H1 (cell line): Measurements from ENCODE around the gene OR2Y1. TPM values are rescaled to one million over a fixed set of nuclear protein-coding genes. Genes with fewer than 3 reads are reported as not detected.
"Not testable (repeated sequence)": the region's sequence is repeated elsewhere in the genome, so short reads cannot be mapped to it uniquely, and the experiment has no call there.

Source experiments
- CTCF ChIA-PET: fragments of 300-600 bp; sonication (Branson Sonifier 250); formaldehyde crosslinking; loops from one replicate; lab custom pipeline; 2021; ENCODE audit not compliant: partially characterized antibody; lab: Charles Lee
- POLR2A ChIA-PET: fragments of 300-600 bp; sonication (Branson Sonifier 250); formaldehyde crosslinking; loops from one replicate; lab custom pipeline; 2021; ENCODE audit warnings: inconsistent platforms; ENCODE audit not compliant: partially characterized antibody; lab: Charles Lee
- DNase-seq, 2 experiments: peaks; one replicate each; pipeline versions ENCODE4 v3.0.0 to v3.0.0-alpha.2; 2010 to 2022; ENCODE audit warnings: low spot score in 2 of 2, low read depth in 1 of 2, mixed read lengths in 1 of 2
- FAIRE-seq: peaks from 2 replicates; lab custom pipeline; 2011; peaks lifted over from hg19 to GRCh38; lab: Jason Lieb, UNC
- H2AFZ ChIP-seq: 2 replicates; pipeline ENCODE4 v1.8.1; 2012; ENCODE audit warnings: low read length, inconsistent platforms
- H2AK5ac ChIP-seq: 2 replicates; pipeline ENCODE4 v1.6.1; 2013; ENCODE audit warnings: low read depth, low read length
- H2BK120ac ChIP-seq: replicated peaks from 2 replicates; pipeline ENCODE3; 2013; ENCODE audit warnings: low read depth, low read length, inconsistent platforms
- H2BK12ac ChIP-seq: 2 replicates; pipeline ENCODE4 v1.6.1; 2013; ENCODE audit warnings: low read depth, low read length
- H2BK15ac ChIP-seq: 2 replicates; pipeline ENCODE4 v1.6.1; 2013; ENCODE audit warnings: low read length
- H2BK20ac ChIP-seq: 2 replicates; pipeline ENCODE4 v1.6.1; 2013; ENCODE audit warnings: low read length
- H2BK5ac ChIP-seq: 2 replicates; pipeline ENCODE4 v1.6.1; 2013; ENCODE audit warnings: low read depth, low read length
- H3K14ac ChIP-seq: 2 replicates; pipeline ENCODE4 v1.6.1; 2013; ENCODE audit warnings: inconsistent platforms; ENCODE audit not compliant: insufficient read length
- H3K18ac ChIP-seq: 2 replicates; pipeline ENCODE4 v1.6.1; 2013; ENCODE audit warnings: low read length; ENCODE audit errors: extremely low read depth
- H3K23ac ChIP-seq: 2 replicates; pipeline ENCODE4 v1.6.1; 2013; ENCODE audit warnings: inconsistent platforms; ENCODE audit not compliant: insufficient read length
- H3K23me2 ChIP-seq: 2 replicates; pipeline ENCODE4 v1.6.1; 2013; ENCODE audit warnings: low read depth, low read length
- H3K27ac ChIP-seq: 2 replicates; pipeline ENCODE4 v1.6.1; 2011; ENCODE audit warnings: low read depth, low read length, inconsistent platforms
- H3K27me3 ChIP-seq, 4 experiments: replicated peaks in 1 of 4; 1 replicate in 1 of 4; 2 replicates in 3 of 4; pipeline versions ENCODE4 v1.6.1 to v1.8.1; 2011 to 2013; ENCODE audit warnings: low read length in 3 of 4, mild to moderate bottlenecking in 3 of 4, inconsistent platforms in 2 of 4, mixed read lengths in 2 of 4, moderate library complexity in 1 of 4; ENCODE audit not compliant: control insufficient read depth in 3 of 4, insufficient read depth in 3 of 4; ENCODE audit errors: extremely low read depth in 1 of 4
- H3K36me3 ChIP-seq, 4 experiments: 2 replicates each; pipeline versions ENCODE4 v1.6.1 to v1.8.1; 2011 to 2013; ENCODE audit warnings: mild to moderate bottlenecking in 4 of 4, low read length in 3 of 4, moderate library complexity in 2 of 4, control low read depth in 1 of 4, inconsistent platforms in 1 of 4; ENCODE audit not compliant: insufficient read depth in 4 of 4, control insufficient read depth in 2 of 4
- H3K4ac ChIP-seq: replicated peaks from 2 replicates; pipeline ENCODE3; 2013; ENCODE audit warnings: low read length, low read depth, mixed read lengths, inconsistent platforms; ENCODE audit not compliant: insufficient read length
- H3K4me1 ChIP-seq, 4 experiments: replicated peaks in 1 of 4; 1 replicate in 1 of 4; 2 replicates in 3 of 4; pipeline versions ENCODE4 v1.6.1 to v1.8.1; 2011 to 2013; ENCODE audit warnings: low read length in 3 of 4, inconsistent platforms in 2 of 4, mixed read lengths in 1 of 4; ENCODE audit not compliant: insufficient read depth in 4 of 4, control insufficient read depth in 3 of 4
- H3K4me2 ChIP-seq, 2 experiments: 2 replicates each; pipeline versions ENCODE4 v1.6.1 to v1.8.1; 2011 to 2013; ENCODE audit warnings: low read depth in 2 of 2, low read length in 2 of 2, control low read depth in 1 of 2, inconsistent platforms in 1 of 2, mild to moderate bottlenecking in 1 of 2; ENCODE audit not compliant: insufficient read depth in 1 of 2
- H3K4me3 ChIP-seq, 4 experiments: fragments of 200-600, 300-600 bp in 1 of 4; sonication (generic), shearing (Covaris generic), sonication (Bioruptor Twin) in 1 of 4; 2 replicates each; pipeline versions ENCODE4 v1.5.1 to v1.8.1; 2011 to 2016; ENCODE audit warnings: low read length in 4 of 4, low read depth in 3 of 4, control low read depth in 2 of 4, inconsistent platforms in 2 of 4, mild to moderate bottlenecking in 2 of 4, mixed read lengths in 1 of 4, moderate library complexity in 1 of 4; ENCODE audit not compliant: insufficient read depth in 2 of 4; ENCODE audit errors: extremely low read depth in 1 of 4
- H3K56ac ChIP-seq: replicated peaks from 2 replicates; pipeline ENCODE3; 2013; ENCODE audit warnings: low read depth, mild to moderate bottlenecking, mixed read lengths, low read length, inconsistent platforms; ENCODE audit not compliant: insufficient read length
- H3K79me1 ChIP-seq: 2 replicates; pipeline ENCODE4 v1.6.1; 2013; ENCODE audit warnings: low read depth, low read length, control low read depth
- H3K79me2 ChIP-seq, 2 experiments: 2 replicates each; pipeline versions ENCODE4 v1.6.1 to v1.8.1; 2012 to 2013; ENCODE audit warnings: low read length in 2 of 2, mild to moderate bottlenecking in 2 of 2, inconsistent platforms in 1 of 2; ENCODE audit not compliant: insufficient read depth in 2 of 2, control insufficient read depth in 1 of 2
- H3K9ac ChIP-seq, 4 experiments: replicated peaks in 1 of 4; 1 replicate in 1 of 4; 2 replicates in 3 of 4; pipeline versions ENCODE4 v1.6.1 to v1.8.1; 2011 to 2013; ENCODE audit warnings: low read depth in 3 of 4, low read length in 3 of 4, control low read depth in 2 of 4, mild to moderate bottlenecking in 2 of 4, moderate library complexity in 2 of 4, inconsistent platforms in 1 of 4; ENCODE audit errors: extremely low read depth in 1 of 4
- H3K9me3 ChIP-seq, 2 experiments: 2 replicates each; pipeline versions ENCODE4 v1.6.1 to v1.8.1; 2012 to 2013; ENCODE audit warnings: mild to moderate bottlenecking in 2 of 2, moderate library complexity in 2 of 2, control low read depth in 1 of 2, inconsistent platforms in 1 of 2, low read depth in 1 of 2, low read length in 1 of 2, mixed read lengths in 1 of 2; ENCODE audit not compliant: insufficient read depth in 2 of 2
- H4K20me1 ChIP-seq, 2 experiments: replicated peaks in 1 of 2; 2 replicates each; pipeline versions ENCODE3 to v1.8.1; 2011 to 2013; ENCODE audit warnings: inconsistent platforms in 2 of 2, low read length in 2 of 2, mild to moderate bottlenecking in 1 of 2; ENCODE audit not compliant: insufficient read depth in 2 of 2, control insufficient read depth in 1 of 2
- H4K5ac ChIP-seq: 2 replicates; pipeline ENCODE4 v1.6.1; 2013; ENCODE audit warnings: low read length, low read depth, mixed read lengths, inconsistent platforms; ENCODE audit not compliant: insufficient read length
- H4K8ac ChIP-seq: 2 replicates; pipeline ENCODE4 v1.8.0; 2013; ENCODE audit warnings: mild to moderate bottlenecking, moderate library complexity, low read length, inconsistent platforms; ENCODE audit not compliant: insufficient read depth; ENCODE audit errors: extremely low read depth
- H4K91ac ChIP-seq: replicated peaks from 2 replicates; pipeline ENCODE3; 2013; ENCODE audit warnings: low read length, mixed read lengths, inconsistent platforms; ENCODE audit not compliant: insufficient read length
- ASH2L ChIP-seq: fragments of 200-600, 300-600 bp; sonication (generic); IDR thresholded peaks from one replicate; pipeline ENCODE4 v1.7.1; 2017; ENCODE audit warnings: low read length
- CHD2 ChIP-seq: IDR thresholded peaks from 2 replicates; pipeline ENCODE4 v1.6.1; 2012; ENCODE audit warnings: low read length, improper control_type of control experiment
- CTCF ChIP-seq, 3 experiments: IDR thresholded peaks; 1 replicate in 2 of 3; 2 replicates in 1 of 3; pipeline versions ENCODE4 v1.5.1 to v1.6.1; 2011; ENCODE audit warnings: low read length in 3 of 3, mild to moderate bottlenecking in 3 of 3, inconsistent platforms in 2 of 3, low read depth in 1 of 3, moderate library complexity in 1 of 3; ENCODE audit not compliant: insufficient read depth in 1 of 3; ENCODE audit errors: control extremely low read depth in 1 of 3
- TCF12 ChIP-seq: IDR thresholded peaks from 2 replicates; pipeline ENCODE4 v1.6.1; 2011; ENCODE audit warnings: low read depth, mild to moderate bottlenecking, low read length
- WGBS, 2 experiments: shearing (Covaris generic) in 1 of 2; methylation state at CpG; one replicate each; pipeline versions ENCODE4 v1.1.6 to v1.1.7; 2013 to 2015; ENCODE audit warnings: low lambda C conversion rate in 2 of 2, mixed read lengths in 2 of 2, inconsistent platforms in 1 of 2, low coverage in 1 of 2, missing lambda C conversion rate in 1 of 2; ENCODE audit not compliant: insufficient replicate concordance in 2 of 2, insufficient coverage in 1 of 2, insufficient read length in 1 of 2; ENCODE audit errors: extremely low coverage in 1 of 2, missing lambda C conversion rate in 1 of 2; 5-methylcytosine and 5-hydroxymethylcytosine counted together
- polyA plus RNA-seq, 7 experiments: library from polyadenylated mRNA; depleted of rRNA in 3 of 7; stranded (reverse) in 5 of 7; unstranded in 2 of 7; fragments of >200 nt in 5 of 7; fragments of 200-250 nt in 2 of 7; gene quantifications; 1 replicate in 5 of 7; 2 replicates in 1 of 7; 4 replicates in 1 of 7; pipeline versions ENCODE4 v1.2.1 to v1.2.3, GENCODE V29; 2011 to 2013; ENCODE audit warnings: missing spikeins in 2 of 7, mixed read lengths in 2 of 7
- total RNA-seq: library from RNA; stranded (reverse); fragmentation: NEBNext Ultra II Directional; extraction: Animal tissue kit (Norgen Biotek cat#: 25700); gene quantifications from 2 replicates; pipeline ENCODE4 v1.2.1, GENCODE V29; 2021

OR2Y1 gene
- total and polyA plus RNA-seq, 2 of the 8 experiments (the other 6 are each of a cell fraction or from before 2014, with no cell fraction given): not detected

GRCh38 chr5:180782748-180783147 is 42.9 kb upstream of the OR2Y1 start (continued):
- TF ChIP-seq CTCF (IDR thresholded peaks at IDR 0.05; ENCODE audit: control extremely low read depth in 1 of 3, insufficient read depth in 1 of 3, low read depth in 1 of 3, low read length in 3 of 3) (no peak), ASH2L (no peak), TCF12 (no peak), CHD2 (no peak)

- H4K8ac ChIP-seq, H4K91ac ChIP-seq, H2AFZ ChIP-seq, H3K27ac ChIP-seq, H3K23me2 ChIP-seq, H3K4me3 ChIP-seq, DNase-seq, H2BK15ac ChIP-seq, H2BK120ac ChIP-seq, POLR2A ChIA-PET, H3K9me3 ChIP-seq, H3K79me2 ChIP-seq, H3K36me3 ChIP-seq, H3K18ac ChIP-seq, H4K5ac ChIP-seq, FAIRE-seq, H2AK5ac ChIP-seq, H4K20me1 ChIP-seq, H3K56ac ChIP-seq, H3K23ac ChIP-seq, H2BK5ac ChIP-seq, H2BK12ac ChIP-seq, H3K14ac ChIP-seq, H3K4me2 ChIP-seq, H3K4ac ChIP-seq, H3K79me1 ChIP-seq, H3K9ac ChIP-seq, H3K27me3 ChIP-seq, H2BK20ac ChIP-seq: not testable (repeated sequence)
- CTCF ChIA-PET: interaction anchor here (1.3 to 10.6 kb wide), 2 partner anchors 19 to 87 kb away, joined by 6 to 99 read pairs; partner anchors contain the start of gene MGAT1
- 95% methylated on average over 14 of the region's 14 CpGs; no CpG with 5 or more reads in 1 of the 2 experiments for WGBS, 2 experiments
- peaks cover 15 to 22% (median 18%) of the 10 kb centered on the region in 4 experiments for H3K4me1 ChIP-seq
Measured at GRCh38 chr5:180781900-180782326, 42.1 kb upstream of the OR2Y1 start.
